ENCODE data around the gene RIBC1.
A peak's percentile ranks its signal among the peaks of the same experiment; 100 is the strongest.
"Not testable (repeated sequence)": the region's sequence is repeated elsewhere in the genome, so short reads cannot be mapped to it uniquely, and the experiment has no call there.

The RIBC1 gene

GRCh38 chrX:53435997-53436396 lies 13.3 kb downstream of the RIBC1 start:
- DNase-seq (ENCODE audit: low read depth in 2 of 2), result peak in 1 of 2 experiments; percentile 49

- no peak for DNase-seq (ENCODE audit: low read depth in 2 of 2)
These were observed 14.5 kb downstream of the RIBC1 start for GRCh38 chrX:53437206-53437605.

- DNase-seq (ENCODE audit: low read depth in 2 of 2), result no peak
These were observed 15.6 kb downstream of the RIBC1 start for GRCh38 chrX:53438174-53438831.

GRCh38 chrX:53438832-53439230 lies 16.2 kb downstream of the RIBC1 start:
- DNase-seq (ENCODE audit: low read depth in 2 of 2), result no peak

- no peak for DNase-seq (ENCODE audit: low read depth in 2 of 2)
These were observed 17.4 kb downstream of the RIBC1 start for GRCh38 chrX:53440101-53440500.

- no peak for DNase-seq (ENCODE audit: low read depth in 2 of 2)
These were observed 18.2 kb downstream of the RIBC1 start for GRCh38 chrX:53440621-53441517.

GRCh38 chrX:53441531-53442321 lies 19.1 kb downstream of the RIBC1 start:
- peak; percentile 48 to 71 for DNase-seq (ENCODE audit: low read depth in 2 of 2)

GRCh38 chrX:53442322-53442631 lies 19.6 kb downstream of the RIBC1 start:
- DNase-seq (ENCODE audit: low read depth in 2 of 2), result no peak

GRCh38 chrX:53445977-53446376 lies 23.3 kb downstream of the RIBC1 start:
- DNase-seq (ENCODE audit: low read depth in 2 of 2), result no peak

- no peak for DNase-seq (ENCODE audit: low read depth in 2 of 2)
These were observed 24.8 kb downstream of the RIBC1 start for GRCh38 chrX:53447441-53447840.

- no peak for DNase-seq (ENCODE audit: low read depth in 2 of 2)
These were observed 27.0 kb downstream of the RIBC1 start for GRCh38 chrX:53449632-53450031.

- no peak for DNase-seq (ENCODE audit: low read depth in 2 of 2)
These were observed 30.1 kb downstream of the RIBC1 start for GRCh38 chrX:53452812-53453211.

GRCh38 chrX:53456254-53456653 lies 33.6 kb downstream of the RIBC1 start:
- DNase-seq (ENCODE audit: low read depth in 2 of 2), result no peak

GRCh38 chrX:53458082-53458481 lies 35.4 kb downstream of the RIBC1 start:
- DNase-seq (ENCODE audit: low read depth in 2 of 2), result no peak

- not testable (repeated sequence) for DNase-seq (ENCODE audit: low read depth in 2 of 2)
These were observed 46.0 kb downstream of the RIBC1 start for GRCh38 chrX:53468659-53469058.

- no peak for DNase-seq (ENCODE audit: low read depth in 2 of 2)
These were observed 48.7 kb downstream of the RIBC1 start for GRCh38 chrX:53471346-53471745.

- no peak for DNase-seq (ENCODE audit: low read depth in 2 of 2)
These were observed 52.0 kb downstream of the RIBC1 start for GRCh38 chrX:53474707-53475106.

- no peak for DNase-seq (ENCODE audit: low read depth in 2 of 2)
These were observed 53.7 kb downstream of the RIBC1 start for GRCh38 chrX:53476371-53476770.

- no peak for DNase-seq (ENCODE audit: low read depth in 2 of 2)
These were observed 56.6 kb downstream of the RIBC1 start for GRCh38 chrX:53479301-53479700.
